Activated T-cell treated with anti-CD3 and anti-CD28 coated beads, Interleukin-2, amount 50 U/mL, for 72 hours (primary cell): ENCODE data around the gene HNRNPA1L2. TPM values are rescaled to one million over a fixed set of nuclear protein-coding genes. Genes with fewer than 3 reads are reported as not detected.
"Not testable (repeated sequence)": the region's sequence is repeated elsewhere in the genome, so short reads cannot be mapped to it uniquely, and the experiment has no call there.

Experiments used
- ATAC-seq, 2 donors: fragments of 150-1000 bp; cut with Tn5 transposase; replicated peaks in 1 of 2; 2 replicates each; pipeline ENCODE4 v1.10.0; 2021; ENCODE audit warnings: moderate library complexity in 2 of 2, mild to moderate bottlenecking in 1 of 2
- DNase-seq, 2 donors: peaks; one replicate each; pipeline ENCODE4 v3.0.0; 2021 to 2022; ENCODE audit warnings: mixed read lengths in 1 of 2
- H3K27ac Mint-ChIP-seq: one replicate; pipeline ENCODE4 v1.8.0; 2022; ENCODE audit warnings: mild to moderate bottlenecking, moderate library complexity, mixed read lengths
- H3K27me3 Mint-ChIP-seq: one replicate; pipeline ENCODE4 v1.8.0; 2022; ENCODE audit warnings: low read depth, mixed read lengths
- H3K36me3 Mint-ChIP-seq, 2 donors: one replicate each; pipeline ENCODE4 v1.8.0; 2022; ENCODE audit warnings: mixed read lengths in 2 of 2, mild to moderate bottlenecking in 1 of 2; ENCODE audit not compliant: insufficient read depth in 2 of 2
- H3K4me1 Mint-ChIP-seq: one replicate; pipeline ENCODE4 v1.8.0; 2022; ENCODE audit warnings: low read depth, mixed read lengths
- H3K4me3 Mint-ChIP-seq, 2 donors: one replicate each; pipeline ENCODE4 v1.8.0; 2022; ENCODE audit warnings: mild to moderate bottlenecking in 2 of 2, mixed read lengths in 2 of 2, moderate library complexity in 2 of 2
- H3K9me3 Mint-ChIP-seq, 2 donors: one replicate each; pipeline ENCODE4 v1.8.0; 2022; ENCODE audit warnings: mixed read lengths in 2 of 2
- total RNA-seq, 2 donors: library from RNA; stranded (reverse); gene quantifications; one replicate each; pipeline ENCODE4 v1.2.3, GENCODE V29; 2022

HNRNPA1L2 gene
- total RNA-seq: 10 to 100 TPM; 12.3 TPM

DNA sequence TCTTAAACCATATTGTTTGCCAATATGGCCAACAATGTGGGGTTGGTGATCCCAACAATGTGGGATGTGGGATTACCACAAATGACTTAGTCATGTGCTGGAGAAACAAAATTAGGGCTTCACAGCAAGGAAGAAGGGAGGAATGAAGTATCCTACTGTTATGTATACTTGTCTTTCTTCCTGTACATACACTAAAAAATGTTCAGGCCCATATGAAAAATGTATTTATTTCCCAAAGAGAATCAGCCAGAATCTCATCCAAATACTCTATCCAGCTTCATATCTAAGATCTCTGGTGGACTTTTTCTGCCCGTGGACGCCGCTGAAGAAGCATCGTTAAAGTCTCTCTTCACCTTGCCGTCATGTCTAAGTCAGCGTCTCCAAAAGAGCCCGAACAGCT lies at the start of gene HNRNPA1L2:
Gene HNRNPA1L2 (plus strand): TSS at position 301 of the 400 bp plus-strand sequence. CDS start 62 bp downstream, at position 363.
- Mint-ChIP-seq H3K4me1 (peaks cover 5% of the 10 kb centered on the region), H3K27me3 (no peaks in the 10 kb centered on the region), H3K9me3 (no peaks in the 10 kb centered on the region), H3K4me3 (no peak within 1 kb of the TSS), H3K27ac (no peak within 1 kb of the TSS), H3K36me3 (peaks cover 2 to 5% of the 10 kb centered on the region in 2 donors)
- DNase-seq (no peak), ATAC-seq (no peak)

DNA sequence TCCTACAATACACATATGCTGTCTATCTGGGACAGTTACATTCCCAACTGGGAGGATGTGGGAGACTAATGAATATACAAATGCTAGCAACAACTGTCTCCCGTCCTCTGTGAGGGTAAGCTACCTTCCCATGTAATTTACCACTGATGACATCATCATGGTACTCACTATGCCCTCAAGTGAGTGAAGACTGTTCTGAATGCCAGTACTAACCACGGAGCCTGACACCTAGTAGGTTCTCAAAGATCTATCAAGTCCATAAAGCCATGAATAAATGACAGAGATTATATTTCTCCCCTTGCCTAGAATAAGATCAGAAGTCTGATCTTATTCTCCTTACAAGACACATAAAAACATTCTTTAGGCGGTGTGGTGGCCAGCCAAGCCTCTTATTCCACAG lies 49.1 kb upstream of the HNRNPA1L2 start:
- not testable (repeated sequence) for ATAC-seq, H3K9me3 Mint-ChIP-seq, H3K4me3 Mint-ChIP-seq, DNase-seq, H3K36me3 Mint-ChIP-seq, H3K4me1 Mint-ChIP-seq, H3K27ac Mint-ChIP-seq
- H3K27me3 Mint-ChIP-seq: peaks cover 16% of the 10 kb centered on the region

DNA sequence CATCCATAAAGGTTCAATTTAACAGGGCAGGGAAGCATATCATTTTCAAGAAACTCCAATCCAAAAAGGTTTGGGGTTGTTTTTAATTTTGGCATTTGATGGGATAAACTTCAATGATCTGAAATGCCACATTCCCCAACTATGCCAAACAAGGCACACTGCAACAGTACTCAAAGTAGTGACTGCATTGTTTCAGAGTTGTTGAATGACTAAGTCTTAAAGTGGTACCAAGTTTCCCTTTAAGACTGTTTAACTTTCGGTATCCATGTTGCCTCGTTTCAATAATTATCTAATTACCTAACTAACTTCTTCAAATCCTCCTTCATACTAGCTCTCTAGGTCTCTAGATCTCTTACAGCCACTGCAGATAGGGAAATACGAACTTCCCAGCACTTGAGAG lies 48.4 kb upstream of the HNRNPA1L2 start:
- not testable (repeated sequence) for H3K4me1 Mint-ChIP-seq, H3K27ac Mint-ChIP-seq, H3K36me3 Mint-ChIP-seq, H3K4me3 Mint-ChIP-seq, ATAC-seq, H3K9me3 Mint-ChIP-seq, DNase-seq
- H3K27me3 Mint-ChIP-seq: peaks cover 21% of the 10 kb centered on the region

DNA sequence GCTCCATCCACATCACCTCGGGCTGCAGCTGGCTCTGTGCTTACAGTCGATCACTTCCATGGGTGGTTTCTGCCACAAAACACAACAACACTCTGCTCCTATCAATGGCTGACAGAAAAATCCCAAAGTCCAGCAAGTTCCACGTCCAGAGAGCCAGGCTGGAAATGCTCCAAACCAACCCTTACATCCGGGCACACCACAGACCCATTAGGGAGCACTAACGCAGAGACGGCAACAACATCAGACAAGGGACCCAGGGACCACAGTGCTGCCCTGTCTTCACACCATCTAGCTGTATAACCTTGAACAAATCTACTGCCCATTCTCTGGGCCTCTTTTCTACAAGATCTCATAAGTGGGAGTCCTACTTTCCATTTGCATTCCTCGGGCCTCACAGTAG lies 47.9 kb upstream of the HNRNPA1L2 start:
- peaks cover 26% of the 10 kb centered on the region for H3K27me3 Mint-ChIP-seq
- not testable (repeated sequence) for H3K4me1 Mint-ChIP-seq, H3K4me3 Mint-ChIP-seq, H3K9me3 Mint-ChIP-seq, ATAC-seq, H3K36me3 Mint-ChIP-seq, DNase-seq, H3K27ac Mint-ChIP-seq

DNA sequence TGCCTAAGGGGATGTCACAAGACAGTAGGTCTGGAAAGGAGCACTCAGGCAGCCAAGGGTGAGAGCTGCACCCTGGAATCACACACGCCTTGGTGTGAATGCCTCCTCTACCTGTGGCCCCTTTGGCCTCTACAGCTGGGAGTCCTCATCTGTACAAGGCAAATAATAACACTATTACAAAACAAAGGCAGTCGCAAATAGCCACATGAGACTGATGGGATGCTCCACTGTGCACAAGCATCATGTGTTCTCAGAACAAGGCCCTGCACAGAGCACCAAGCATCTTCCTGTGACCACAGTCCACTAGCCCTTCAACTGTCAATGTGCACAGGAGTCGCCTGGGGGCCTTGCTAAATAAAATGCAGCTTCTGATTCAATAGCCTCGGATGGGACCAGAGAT lies 44.6 kb upstream of the HNRNPA1L2 start:
- H3K4me3 Mint-ChIP-seq: no peak overlapping the region
- H3K4me1 Mint-ChIP-seq: peaks cover 6% of the 10 kb centered on the region
- ATAC-seq (no peak), DNase-seq (no peak)
- peaks cover 15% of the 10 kb centered on the region for H3K27me3 Mint-ChIP-seq
- H3K9me3 Mint-ChIP-seq: no peaks in the 10 kb centered on the region
- no peak overlapping the region for H3K27ac Mint-ChIP-seq
- H3K36me3 Mint-ChIP-seq: no peaks in the 10 kb centered on the region

DNA sequence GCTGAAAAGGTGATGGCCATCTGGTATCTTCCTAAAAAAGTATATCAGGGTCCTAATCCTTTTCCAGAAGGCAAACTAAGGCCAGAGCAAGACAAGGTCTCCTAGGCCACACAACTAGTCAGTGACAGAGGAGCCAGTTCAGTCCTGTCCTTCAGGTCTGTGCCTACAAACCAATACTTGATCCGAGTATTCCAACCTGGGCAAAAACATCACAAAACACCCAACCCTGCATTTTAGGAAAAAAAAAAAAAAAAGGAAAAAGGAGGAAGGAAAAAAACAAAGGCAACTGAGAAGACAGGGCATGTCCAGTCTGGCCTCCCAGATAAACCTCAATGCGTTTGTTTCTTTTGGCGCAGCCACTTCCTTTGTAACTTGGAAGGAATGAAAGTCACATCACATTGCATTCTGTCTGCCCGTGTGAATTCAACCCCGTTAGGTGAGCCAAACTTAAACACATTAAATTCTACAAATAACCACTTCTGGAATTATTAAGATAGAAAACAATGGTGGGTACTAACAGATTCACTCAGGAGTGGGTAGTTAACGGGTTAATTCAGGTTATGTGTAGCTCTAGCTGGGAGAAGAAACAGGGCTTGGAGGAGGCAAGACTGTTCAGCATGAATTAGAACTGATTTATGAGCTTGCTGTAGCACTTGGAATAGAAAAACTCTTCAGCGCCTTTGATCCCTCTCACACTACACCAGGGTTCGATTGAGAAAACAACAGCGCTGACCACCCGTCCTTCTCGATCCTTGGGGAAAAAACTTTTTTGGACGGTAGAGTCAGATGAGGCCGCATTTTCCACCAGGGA lies 43.0 kb upstream of the HNRNPA1L2 start:
- peaks cover 15% of the 10 kb centered on the region for H3K27me3 Mint-ChIP-seq
- ATAC-seq: peak in 1 of 2 donors; percentile 7
- no peaks in the 10 kb centered on the region for H3K9me3 Mint-ChIP-seq
- DNase-seq: no peak
- H3K36me3 Mint-ChIP-seq: no peaks in the 10 kb centered on the region
- H3K4me3 Mint-ChIP-seq: peak overlapping the region; percentile 71 to 79
- H3K4me1 Mint-ChIP-seq: peaks cover 6% of the 10 kb centered on the region
- H3K27ac Mint-ChIP-seq: no peak overlapping the region

DNA sequence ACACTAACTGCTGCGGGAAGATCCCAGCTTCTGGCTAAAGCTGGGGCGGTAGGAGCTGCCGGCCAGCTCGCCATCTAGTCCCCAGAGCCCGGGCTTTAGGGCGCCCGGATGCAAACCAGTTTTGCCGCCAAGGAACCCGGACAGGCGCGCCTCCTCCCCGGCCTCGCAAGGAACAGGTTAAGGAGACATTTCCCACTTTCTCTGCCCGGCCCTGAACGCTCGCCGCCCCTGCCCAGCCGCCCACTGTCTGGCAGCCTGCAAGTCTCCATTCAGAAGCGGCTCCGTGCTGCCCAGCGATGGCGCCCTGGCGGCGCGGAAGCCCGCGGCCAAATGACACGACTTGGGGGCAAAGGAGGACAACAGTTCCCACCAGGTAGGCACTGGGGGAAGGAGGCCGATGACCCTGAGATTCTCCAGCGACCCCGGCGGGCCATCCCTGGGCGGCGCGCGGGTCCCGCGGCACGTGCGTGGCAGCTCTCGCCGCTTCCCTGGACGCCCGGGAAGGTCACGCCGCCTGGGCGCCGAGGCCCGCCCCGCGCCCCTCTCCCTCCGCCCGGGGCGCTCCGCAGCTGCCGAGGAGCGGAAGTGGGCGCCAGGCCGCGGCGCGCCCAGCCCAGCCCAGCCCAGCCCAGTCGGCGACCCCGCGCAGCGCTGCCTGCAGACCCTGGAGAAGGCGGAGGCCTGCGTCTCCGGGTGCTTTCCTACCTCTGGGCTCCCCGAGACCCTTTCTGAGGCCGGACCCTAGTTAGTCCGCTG lies 42.2 kb upstream of the HNRNPA1L2 start:
- Mint-ChIP-seq H3K36me3 (no peaks in the 10 kb centered on the region), H3K27ac (no peak overlapping the region), H3K4me3 (peak overlapping the region; percentile 71 to 79), H3K4me1 (peaks cover 6% of the 10 kb centered on the region), H3K27me3 (peaks cover 15% of the 10 kb centered on the region), H3K9me3 (no peaks in the 10 kb centered on the region)
- peak; percentile 8 to 32 for DNase-seq
- ATAC-seq: peak; percentile 76 to 86

DNA sequence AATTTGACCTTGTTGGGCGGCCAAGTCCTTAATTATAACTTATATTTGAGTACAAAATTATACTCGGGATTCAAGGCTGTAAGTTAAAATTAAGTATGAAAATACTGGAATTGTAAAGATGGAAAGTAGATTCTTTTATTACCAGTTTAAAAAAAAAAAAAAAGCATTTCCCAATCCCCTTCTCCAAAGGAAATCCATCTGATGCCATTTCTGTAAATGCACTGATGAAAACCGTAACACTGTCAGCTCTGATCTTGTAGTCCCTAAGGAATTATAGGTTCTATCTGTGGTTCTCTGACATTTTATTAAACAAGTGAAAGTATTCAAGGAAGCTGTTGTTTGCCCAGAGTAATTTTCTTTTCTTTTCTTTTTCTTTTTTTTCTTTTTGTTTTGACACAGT lies 41.6 kb upstream of the HNRNPA1L2 start:
- ATAC-seq: no peak
- H3K27me3 Mint-ChIP-seq: peaks cover 15% of the 10 kb centered on the region
- H3K27ac Mint-ChIP-seq: no peak overlapping the region
- peak overlapping the region; percentile 50 to 60 for H3K4me3 Mint-ChIP-seq
- DNase-seq: no peak
- peaks cover 6% of the 10 kb centered on the region for H3K4me1 Mint-ChIP-seq
- no peaks in the 10 kb centered on the region for H3K9me3 Mint-ChIP-seq
- no peaks in the 10 kb centered on the region for H3K36me3 Mint-ChIP-seq

DNA sequence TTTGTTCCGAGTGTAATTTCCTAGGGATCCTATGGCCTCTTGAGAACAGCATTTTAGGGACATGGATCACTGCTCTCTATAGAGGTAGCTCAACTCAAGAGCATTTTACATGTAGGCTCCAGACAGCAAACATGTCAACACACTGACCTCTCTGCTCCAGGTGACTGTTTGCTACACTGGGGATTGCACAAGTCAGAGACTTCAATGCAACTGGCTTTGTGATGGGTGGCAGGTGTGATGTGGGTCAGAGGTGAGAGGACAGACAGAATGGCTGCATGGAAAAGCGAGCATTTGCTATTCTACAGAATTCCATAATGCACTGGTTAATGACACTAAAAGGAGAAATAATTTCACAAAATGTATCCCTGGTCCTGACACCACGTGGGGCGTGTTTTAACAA lies 38.9 kb upstream of the HNRNPA1L2 start:
- not testable (repeated sequence) for DNase-seq, H3K36me3 Mint-ChIP-seq, H3K4me1 Mint-ChIP-seq, H3K9me3 Mint-ChIP-seq, H3K27ac Mint-ChIP-seq, ATAC-seq, H3K4me3 Mint-ChIP-seq
- H3K27me3 Mint-ChIP-seq: peaks cover 21% of the 10 kb centered on the region

DNA sequence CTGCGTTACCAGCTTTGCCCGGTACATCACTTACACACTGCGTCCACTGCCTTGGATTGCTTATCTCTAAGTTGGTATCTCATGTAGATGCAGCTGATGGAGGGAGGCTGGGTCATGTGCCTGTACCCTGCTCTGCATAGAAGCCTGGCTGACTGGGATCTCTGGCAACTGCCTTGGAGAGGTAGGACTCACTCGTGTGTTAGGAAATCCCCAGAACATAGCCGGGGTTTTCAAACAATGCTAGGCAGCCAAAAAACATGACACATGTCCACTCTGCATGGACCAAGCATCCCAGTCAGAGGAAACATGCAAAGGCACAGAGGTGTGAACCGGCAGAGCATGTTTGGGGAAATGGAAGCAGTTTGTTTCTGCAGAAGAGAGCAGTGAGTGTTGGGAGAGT lies 36.1 kb upstream of the HNRNPA1L2 start:
- not testable (repeated sequence) for H3K4me1 Mint-ChIP-seq, H3K36me3 Mint-ChIP-seq, H3K9me3 Mint-ChIP-seq, H3K4me3 Mint-ChIP-seq, ATAC-seq, H3K27ac Mint-ChIP-seq, DNase-seq
- H3K27me3 Mint-ChIP-seq: peaks cover 13% of the 10 kb centered on the region

DNA sequence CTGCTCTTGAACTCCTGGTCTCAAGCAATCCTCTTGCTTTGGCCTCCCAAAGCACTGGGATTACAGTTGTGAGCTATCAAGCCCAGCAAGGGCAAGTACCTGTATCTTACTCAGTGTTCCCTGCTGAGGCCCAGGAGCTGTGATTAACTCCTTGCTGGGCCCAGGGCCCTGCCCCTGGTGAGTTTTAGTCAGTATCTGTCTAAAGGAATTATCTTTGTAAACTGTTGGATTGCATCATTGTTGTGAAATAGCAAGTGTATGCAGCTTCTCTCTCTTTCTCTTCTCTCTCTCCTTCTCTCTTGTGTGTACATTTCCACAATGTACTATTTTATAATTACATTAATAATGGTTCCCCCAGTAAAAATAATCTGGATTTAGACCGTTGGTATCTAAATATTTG lies 35.4 kb upstream of the HNRNPA1L2 start:
- H3K27me3 Mint-ChIP-seq: peaks cover 18% of the 10 kb centered on the region
- not testable (repeated sequence) for H3K27ac Mint-ChIP-seq, ATAC-seq, H3K36me3 Mint-ChIP-seq, DNase-seq, H3K4me1 Mint-ChIP-seq, H3K9me3 Mint-ChIP-seq, H3K4me3 Mint-ChIP-seq

DNA sequence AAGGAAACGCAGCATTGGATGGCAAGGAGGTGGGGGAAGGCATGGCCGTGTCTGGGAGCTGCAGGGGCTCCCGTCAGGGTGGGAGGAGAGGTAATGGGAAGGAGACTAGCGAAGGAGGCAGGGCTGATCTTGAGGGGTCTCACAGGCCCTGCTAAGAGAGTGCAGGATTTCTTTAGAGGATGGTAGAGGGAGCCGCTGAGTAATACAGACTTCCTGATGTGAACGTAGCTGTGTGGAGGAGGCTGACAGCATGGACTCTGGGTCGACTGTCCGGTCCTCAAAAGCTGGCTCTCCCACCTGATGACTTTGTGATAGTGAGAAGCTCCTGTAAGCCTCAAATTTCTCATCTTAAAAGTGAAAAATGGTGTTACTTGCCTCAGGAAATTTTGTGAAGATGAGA lies 34.0 kb upstream of the HNRNPA1L2 start:
- H3K27me3 Mint-ChIP-seq: peaks cover 18% of the 10 kb centered on the region
- not testable (repeated sequence) for H3K27ac Mint-ChIP-seq, H3K36me3 Mint-ChIP-seq, H3K4me3 Mint-ChIP-seq, ATAC-seq, H3K9me3 Mint-ChIP-seq, DNase-seq, H3K4me1 Mint-ChIP-seq

DNA sequence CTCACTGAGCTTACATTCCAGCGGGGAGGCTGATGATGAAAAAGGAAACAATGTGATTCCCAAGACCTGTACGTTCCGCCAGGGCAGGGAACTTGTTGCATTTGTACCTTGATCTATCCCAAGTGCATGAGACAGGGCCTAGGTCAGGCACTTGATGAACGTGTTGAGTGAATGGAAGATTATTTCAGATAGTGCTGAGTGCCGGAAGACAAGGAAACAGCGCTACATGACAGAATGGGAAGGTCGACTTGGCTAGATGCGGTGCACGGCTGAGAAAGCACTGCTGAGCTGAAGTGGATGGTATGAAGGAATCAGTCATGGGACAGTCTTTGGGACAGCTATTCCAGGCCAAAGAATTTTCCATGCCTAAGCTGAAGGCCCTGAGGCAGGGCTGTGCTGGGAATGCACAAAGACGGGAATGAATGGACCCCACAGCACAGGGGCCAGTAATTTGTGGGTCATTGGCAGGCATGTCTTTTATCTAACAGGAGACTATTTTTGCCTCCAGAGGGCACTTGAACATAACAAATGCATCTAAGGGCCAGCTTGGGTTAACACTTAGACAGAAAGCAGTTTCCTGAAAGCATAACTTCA lies 33.1 kb upstream of the HNRNPA1L2 start:
- not testable (repeated sequence) for H3K27ac Mint-ChIP-seq, H3K4me1 Mint-ChIP-seq, H3K9me3 Mint-ChIP-seq, H3K36me3 Mint-ChIP-seq, H3K4me3 Mint-ChIP-seq
- ATAC-seq: peak; percentile 66 to 72
- peak; percentile 10 to 17 for DNase-seq
- peaks cover 18% of the 10 kb centered on the region for H3K27me3 Mint-ChIP-seq
